ENCODE data around the gene RFNG.

GRCh38 chr17:82065193-82065637, 13.6 kb upstream of the RFNG start:
- no peak for TF ChIP-seq CTCF (IDR thresholded peaks at IDR 0.05)
- TF ChIP-seq POLR2A (IDR thresholded peaks at IDR 0.05) = no peak

Measured in uterus (tissue), 2 donors.